Esophagus squamous epithelium (tissue), 4 donors: ENCODE data around the gene CRYZL1.

ENCODE experiments used
- CTCF ChIP-seq, 6 experiments: fragments of 450-650 bp in 4 of 6; fragments of 200-600 bp in 2 of 6; sonication (generic) in 2 of 6; IDR thresholded peaks; one replicate each; pipeline ENCODE4 v1.5.1; 2016 to 2019; ENCODE audit warnings: antibody characterized with exemption in 6 of 6, mild to moderate bottlenecking in 4 of 6, moderate library complexity in 4 of 6
- POLR2A ChIP-seq, 4 donors: fragments of 450-650 bp; IDR thresholded peaks; one replicate each; pipeline ENCODE4 v1.6.1; 2017; ENCODE audit warnings: antibody characterized with exemption in 4 of 4, mild to moderate bottlenecking in 4 of 4, moderate library complexity in 3 of 4

GRCh38 chr21:33634254-33634653 lies 7.3 kb downstream of the CRYZL1 start:
- no peak for TF ChIP-seq CTCF (IDR thresholded peaks at IDR 0.05)
- TF ChIP-seq POLR2A (IDR thresholded peaks at IDR 0.05) = no peak
